Measurements from ENCODE around the gene KBTBD12. TPM values are rescaled to one million over a fixed set of nuclear protein-coding genes. Genes with fewer than 3 reads are reported as not detected.

The KBTBD12 gene
- total and polyA plus RNA-seq, 2 experiments from 2014 or later: not detected

- H3K27ac ChIP-seq: no peak overlapping the region
- H3K4me3 ChIP-seq: no peak overlapping the region
- H3K9me2 ChIP-seq (ENCODE audit: insufficient read depth): no peaks in the 10 kb centered on the region
- no peaks in the 10 kb centered on the region for H3K79me2 ChIP-seq (ENCODE audit: insufficient read depth)
- peaks cover 61% of the 10 kb centered on the region for H3K27me3 ChIP-seq (replicated peaks; ENCODE audit: insufficient read depth)
- H3F3A ChIP-seq (ENCODE audit: insufficient read depth): no peaks in the 10 kb centered on the region
- H3K9me3 ChIP-seq (ENCODE audit: low read depth): no peaks in the 10 kb centered on the region
- WGBS, 2 experiments (ENCODE audit: low coverage in 1 of 2, low lambda C conversion rate in 2 of 2, missing lambda C conversion rate in 2 of 2): 41 to 50% methylated on average over 3 of the region's 3 CpGs
- H3K9ac ChIP-seq: no peak overlapping the region
- no peaks in the 10 kb centered on the region for H4K20me1 ChIP-seq (ENCODE audit: insufficient read depth)
- no peaks in the 10 kb centered on the region for H3K36me3 ChIP-seq (ENCODE audit: low read depth)
- in situ Hi-C loops (cut with MboI): no loop called here
- TF ChIP-seq EZH2 (IDR thresholded peaks at IDR 0.05; ENCODE audit: insufficient read depth, poor library complexity, severe bottlenecking) (no peak), EZH2phosphoT487 (IDR thresholded peaks at IDR 0.05; ENCODE audit: insufficient read depth, low read depth) (no peak)
- H2AFZ ChIP-seq: no peak overlapping the region
- no peaks in the 10 kb centered on the region for H3K4me1 ChIP-seq (ENCODE audit: insufficient read depth)
- no peak overlapping the region for H3K4me2 ChIP-seq (ENCODE audit: unreplicated experiment)
- no peak for DNase-seq
Observed at GRCh38 chr3:128001576-128001975, 86.5 kb downstream of the KBTBD12 start.

- Histone ChIP-seq H3K4me1 (ENCODE audit: insufficient read depth) (no peaks in the 10 kb centered on the region), H3K27ac (no peak overlapping the region), H3K9me3 (ENCODE audit: low read depth) (no peaks in the 10 kb centered on the region), H3K9ac (no peak overlapping the region), H3F3A (ENCODE audit: insufficient read depth) (no peaks in the 10 kb centered on the region), H3K4me2 (ENCODE audit: unreplicated experiment) (no peak overlapping the region), H2AFZ (no peak overlapping the region), H3K36me3 (ENCODE audit: low read depth) (no peaks in the 10 kb centered on the region), H3K4me3 (no peak overlapping the region), H3K27me3 (replicated peaks; ENCODE audit: insufficient read depth) (peaks cover 34% of the 10 kb centered on the region), H3K9me2 (ENCODE audit: insufficient read depth) (no peaks in the 10 kb centered on the region), H4K20me1 (ENCODE audit: insufficient read depth) (no peaks in the 10 kb centered on the region), H3K79me2 (ENCODE audit: insufficient read depth) (no peaks in the 10 kb centered on the region)
- TF ChIP-seq EZH2phosphoT487 (IDR thresholded peaks at IDR 0.05; ENCODE audit: insufficient read depth, low read depth) (no peak), EZH2 (IDR thresholded peaks at IDR 0.05; ENCODE audit: insufficient read depth, poor library complexity, severe bottlenecking) (no peak)
- 79 to 86% methylated on average over 8 of the region's 8 CpGs for WGBS, 2 experiments (ENCODE audit: low coverage in 1 of 2, low lambda C conversion rate in 2 of 2, missing lambda C conversion rate in 2 of 2)
- DNase-seq: no peak
- in situ Hi-C loops (cut with MboI): no loop called here
Observed at GRCh38 chr3:128004661-128005060, 89.6 kb downstream of the KBTBD12 start.

DNA sequence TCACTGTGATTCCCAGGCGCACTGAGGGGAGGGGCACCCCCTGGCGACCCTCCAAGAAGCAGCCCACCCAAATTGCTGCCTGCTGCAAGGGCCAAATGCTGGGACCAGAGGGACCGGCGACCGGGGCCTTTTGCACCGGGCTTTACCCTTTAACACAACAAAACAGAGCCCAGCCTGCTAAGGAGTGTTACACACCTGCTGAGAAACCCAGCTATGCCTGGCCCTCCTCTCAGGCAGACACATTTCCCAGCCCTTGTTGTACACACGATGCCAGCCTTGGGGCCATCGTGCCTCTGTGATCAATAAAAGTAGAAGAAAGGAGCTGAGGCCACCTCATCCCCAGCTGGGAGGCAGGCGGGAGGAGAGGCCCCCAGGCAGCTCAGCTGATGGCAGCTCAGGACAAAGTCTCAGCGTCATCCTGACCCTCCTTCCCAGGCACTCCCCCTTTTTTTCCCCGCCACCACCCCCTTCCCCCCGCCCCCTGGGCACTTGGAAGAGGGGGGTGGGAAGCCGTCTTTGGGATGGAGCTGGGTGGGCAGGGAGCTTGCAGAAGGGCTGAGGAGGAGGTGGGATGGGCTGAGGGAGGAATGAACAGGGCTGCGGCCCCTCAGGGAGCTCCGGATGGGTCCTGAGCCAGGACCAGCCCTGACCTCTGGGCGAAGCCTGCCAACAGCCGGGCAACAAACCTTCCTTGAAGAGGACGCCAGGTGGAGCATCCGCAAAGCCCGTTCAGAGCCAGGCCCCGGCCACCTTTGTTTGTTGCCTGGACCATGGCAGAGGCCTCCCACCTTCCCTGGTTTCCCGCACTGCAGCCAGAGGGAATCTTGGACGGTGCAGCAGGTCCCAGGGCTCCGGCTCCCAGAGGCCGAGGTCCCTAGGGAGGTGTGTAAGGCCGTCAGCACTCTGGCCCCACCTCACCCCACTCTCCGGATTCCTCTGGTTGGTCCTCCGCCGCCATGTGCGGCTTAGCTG is 91.3 kb downstream of the KBTBD12 start:
- DNase-seq: peak; percentile 24
- Histone ChIP-seq H3K9me3 (ENCODE audit: low read depth) (no peaks in the 10 kb centered on the region), H3K9ac (no peak overlapping the region), H3K27me3 (replicated peaks; ENCODE audit: insufficient read depth) (peaks cover 24% of the 10 kb centered on the region), H3K36me3 (ENCODE audit: low read depth) (no peaks in the 10 kb centered on the region), H3K4me1 (ENCODE audit: insufficient read depth) (0 out of 2 replicates have a peak, but pooled peaks cover 10% of the 10 kb centered on the region), H3K79me2 (ENCODE audit: insufficient read depth) (no peaks in the 10 kb centered on the region), H4K20me1 (ENCODE audit: insufficient read depth) (no peaks in the 10 kb centered on the region), H3K4me3 (no peak overlapping the region), H3K4me2 (ENCODE audit: unreplicated experiment) (no peak overlapping the region), H3F3A (ENCODE audit: insufficient read depth) (peaks cover 4% of the 10 kb centered on the region; the same call in 1 of the 2 replicates), H3K27ac (no peak overlapping the region), H3K9me2 (ENCODE audit: insufficient read depth) (no peaks in the 10 kb centered on the region), H2AFZ (no peak overlapping the region)
- no peak for TF ChIP-seq EZH2 (IDR thresholded peaks at IDR 0.05; ENCODE audit: insufficient read depth, poor library complexity, severe bottlenecking)
- TF ChIP-seq EZH2phosphoT487 (IDR thresholded peaks at IDR 0.05; ENCODE audit: insufficient read depth, low read depth): no peak
- 37 to 39% methylated on average over 27 to 30 of the region's 30 CpGs for WGBS, 2 experiments (ENCODE audit: low coverage in 1 of 2, low lambda C conversion rate in 2 of 2, missing lambda C conversion rate in 2 of 2)
- in situ Hi-C loops (cut with MboI): no loop called here

DNA sequence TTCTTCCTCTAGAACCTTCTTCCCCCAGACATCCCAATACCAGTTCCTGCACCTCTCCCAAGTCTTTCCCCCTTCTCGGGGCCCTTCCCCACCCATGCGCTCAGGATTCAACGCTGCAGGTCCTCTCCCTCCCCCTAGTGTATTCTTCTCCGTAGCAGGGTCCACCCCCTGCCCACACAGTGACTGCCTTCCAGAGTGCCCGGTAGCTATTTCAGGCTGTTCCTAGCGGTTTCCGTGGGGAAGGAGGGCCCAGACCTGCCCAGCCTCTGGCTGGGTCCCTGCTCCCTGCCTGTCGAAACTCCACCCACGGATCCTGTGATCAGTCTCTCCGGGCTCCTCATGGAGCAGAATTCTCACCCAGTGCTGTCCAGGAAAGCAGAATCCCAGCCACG is 92.0 kb downstream of the KBTBD12 start:
- 39 to 41% methylated on average over 11 of the region's 11 CpGs for WGBS, 2 experiments (ENCODE audit: low coverage in 1 of 2, low lambda C conversion rate in 2 of 2, missing lambda C conversion rate in 2 of 2)
- H3K36me3 ChIP-seq (ENCODE audit: low read depth): no peaks in the 10 kb centered on the region
- peak; percentile 47 for DNase-seq
- no peaks in the 10 kb centered on the region for H3K9me3 ChIP-seq (ENCODE audit: low read depth)
- no peak overlapping the region for H3K27ac ChIP-seq
- 0 out of 2 replicates have a peak, but pooled peaks cover 12% of the 10 kb centered on the region for H3K4me1 ChIP-seq (ENCODE audit: insufficient read depth)
- no peak for TF ChIP-seq EZH2 (IDR thresholded peaks at IDR 0.05; ENCODE audit: insufficient read depth, poor library complexity, severe bottlenecking)
- no peak for TF ChIP-seq EZH2phosphoT487 (IDR thresholded peaks at IDR 0.05; ENCODE audit: insufficient read depth, low read depth)
- peaks cover 4% of the 10 kb centered on the region; the same call in 1 of the 2 replicates for H3F3A ChIP-seq (ENCODE audit: insufficient read depth)
- no peaks in the 10 kb centered on the region for H4K20me1 ChIP-seq (ENCODE audit: insufficient read depth)
- H3K27me3 ChIP-seq (replicated peaks; ENCODE audit: insufficient read depth): peaks cover 17% of the 10 kb centered on the region
- H3K4me3 ChIP-seq: no peak overlapping the region
- no peak overlapping the region for H2AFZ ChIP-seq
- no peak overlapping the region for H3K9ac ChIP-seq
- no peaks in the 10 kb centered on the region for H3K79me2 ChIP-seq (ENCODE audit: insufficient read depth)
- no peak overlapping the region for H3K4me2 ChIP-seq (ENCODE audit: unreplicated experiment)
- no peaks in the 10 kb centered on the region for H3K9me2 ChIP-seq (ENCODE audit: insufficient read depth)
- in situ Hi-C loops (cut with MboI): no loop called here

Measured in GM23248 (cell line).